ENCODE results near the gene CACNA1G.
A peak's percentile ranks its signal among the peaks of the same experiment; 100 is the strongest.

The CACNA1G gene

DNA sequence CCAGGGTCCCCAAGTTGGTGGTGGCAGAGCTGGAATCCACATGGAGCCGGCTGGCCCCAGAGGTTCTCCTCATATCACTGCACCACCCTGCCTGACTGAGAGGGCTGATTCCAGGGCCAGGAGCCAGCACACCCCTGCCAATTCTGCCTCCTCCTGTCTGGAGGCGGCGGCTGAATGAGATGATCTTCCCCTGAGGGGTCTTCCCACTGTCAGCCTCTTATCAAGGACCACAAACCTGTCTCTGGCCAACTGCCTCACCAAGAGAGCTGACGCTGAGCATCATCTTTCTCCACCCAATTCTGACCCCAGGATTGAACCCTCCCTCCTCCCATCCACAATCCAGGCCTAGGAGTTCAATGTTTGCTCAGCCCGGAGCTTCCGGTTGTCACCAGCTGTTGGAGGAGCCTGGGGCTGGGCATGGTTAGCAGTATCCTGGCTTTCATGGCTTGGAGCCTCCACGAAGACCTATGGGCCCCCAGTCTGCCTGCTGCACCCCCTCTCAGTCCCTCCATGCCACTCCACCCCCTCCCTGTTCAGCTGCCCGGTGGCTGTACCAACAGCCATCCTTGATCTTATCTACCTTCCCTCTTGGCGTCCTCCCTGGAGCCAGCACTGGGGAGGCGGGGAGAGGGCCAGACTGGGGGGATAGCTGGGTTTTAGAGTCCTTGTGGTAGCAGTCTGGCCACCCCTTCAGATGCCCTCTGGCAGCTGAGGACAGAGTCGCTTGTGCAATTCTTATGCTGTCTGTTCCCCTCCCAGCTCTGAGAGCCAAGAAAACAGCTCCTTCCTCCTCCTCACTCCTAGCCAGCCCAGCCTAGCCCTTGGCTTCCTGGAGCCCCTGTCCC lies 99.7 kb downstream of the CACNA1G start:
- DNase-seq: peak; percentile 56

DNA sequence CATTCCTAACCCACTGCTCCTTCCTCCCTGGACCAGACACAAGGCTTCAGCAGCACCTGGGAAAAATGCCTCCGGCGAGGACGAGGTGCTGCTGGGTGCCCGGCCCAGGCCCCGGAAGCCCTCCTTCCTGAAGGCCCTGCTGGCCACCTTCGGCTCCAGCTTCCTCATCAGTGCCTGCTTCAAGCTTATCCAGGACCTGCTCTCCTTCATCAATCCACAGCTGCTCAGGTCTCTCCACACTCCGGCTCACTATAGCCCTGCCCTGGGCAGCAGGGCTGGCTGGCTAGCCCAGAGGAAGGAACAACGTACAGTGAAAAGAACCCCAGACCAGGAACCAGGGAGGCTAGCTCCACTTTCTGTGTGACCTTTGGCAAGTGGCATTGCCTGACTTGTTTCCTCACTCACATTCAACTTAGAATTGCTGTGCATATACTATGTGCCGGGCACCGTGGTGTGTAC lies 100.4 kb downstream of the CACNA1G start:
- no peak for DNase-seq

DNA sequence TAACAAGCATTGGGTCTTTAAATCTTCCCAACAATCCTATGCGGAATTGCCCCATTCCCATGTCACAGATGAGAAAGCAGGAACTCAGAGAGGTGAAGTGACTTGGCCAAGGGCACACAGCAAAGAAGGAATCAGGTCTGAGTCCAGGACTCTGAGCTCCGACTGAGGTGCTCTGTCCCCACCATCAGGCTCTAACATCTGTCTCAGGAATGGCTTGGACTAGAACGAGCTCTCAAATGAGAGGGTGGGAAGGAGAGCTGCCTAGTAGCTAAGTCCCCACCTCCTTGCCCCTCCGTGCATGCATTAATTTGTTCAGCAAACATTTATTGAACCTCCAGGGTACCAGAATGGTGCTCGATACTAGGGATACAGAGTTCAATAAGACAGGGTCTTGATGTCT lies 100.8 kb downstream of the CACNA1G start:
- DNase-seq: no peak

DNA sequence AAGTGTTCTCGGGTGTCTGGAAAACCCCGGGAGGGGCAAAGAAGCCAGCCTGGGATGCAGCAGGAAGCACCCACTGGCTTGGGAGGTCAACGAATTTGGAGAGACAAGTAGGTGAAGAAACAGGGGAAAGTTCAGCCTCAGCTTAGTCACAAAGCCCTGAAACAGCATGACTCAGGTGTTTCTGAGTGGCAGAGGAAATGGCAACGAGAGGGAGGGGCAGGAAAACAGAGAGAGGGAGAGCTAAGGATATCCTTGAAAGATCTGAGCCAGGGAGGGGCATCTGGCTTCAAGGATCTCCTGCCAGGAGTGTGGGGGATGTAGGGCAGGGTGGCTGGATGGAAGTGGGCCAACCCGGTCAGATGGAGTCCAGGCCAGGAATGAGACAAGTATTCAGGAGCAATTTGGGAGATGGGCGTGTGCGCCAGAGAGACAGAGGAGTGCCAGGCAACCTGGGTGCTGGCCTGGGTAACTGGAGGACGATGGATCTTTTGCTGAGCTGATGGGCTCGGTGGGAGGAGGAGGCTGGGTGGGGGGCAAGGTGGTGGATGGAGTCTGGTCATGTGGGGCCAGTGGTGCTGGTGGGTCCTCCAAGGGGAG lies 101.4 kb downstream of the CACNA1G start:
- peak; percentile 91 for DNase-seq

DNA sequence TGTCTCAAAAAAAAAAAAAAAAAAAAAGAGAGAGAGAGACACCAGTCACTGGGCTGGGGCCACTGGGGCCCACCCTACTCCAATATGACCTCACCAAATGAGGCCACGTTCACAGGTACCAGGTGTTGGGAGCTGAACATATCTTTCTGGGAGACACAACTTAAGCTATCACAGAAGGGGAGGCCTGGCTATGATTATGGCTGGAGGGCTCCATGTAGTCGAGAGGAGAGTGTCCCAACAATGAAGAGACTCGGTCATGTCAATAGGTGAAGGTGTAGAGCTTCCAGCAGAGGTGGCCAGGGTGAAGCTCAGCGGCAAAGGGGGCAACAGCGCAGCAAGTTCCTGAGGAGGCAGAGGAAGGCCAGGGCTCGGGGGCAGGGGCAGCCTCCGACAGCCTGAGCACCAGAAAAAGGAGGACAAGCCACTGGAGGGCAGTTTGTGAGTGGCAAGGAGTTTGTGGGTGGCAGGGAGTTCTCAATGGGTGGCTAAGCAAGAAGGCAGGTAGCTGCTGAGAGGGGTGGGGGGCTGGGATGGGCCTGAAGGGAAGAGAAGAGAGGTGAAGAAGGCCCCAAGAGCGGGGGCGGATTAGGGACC lies 102.2 kb downstream of the CACNA1G start:
- DNase-seq: no peak

DNA sequence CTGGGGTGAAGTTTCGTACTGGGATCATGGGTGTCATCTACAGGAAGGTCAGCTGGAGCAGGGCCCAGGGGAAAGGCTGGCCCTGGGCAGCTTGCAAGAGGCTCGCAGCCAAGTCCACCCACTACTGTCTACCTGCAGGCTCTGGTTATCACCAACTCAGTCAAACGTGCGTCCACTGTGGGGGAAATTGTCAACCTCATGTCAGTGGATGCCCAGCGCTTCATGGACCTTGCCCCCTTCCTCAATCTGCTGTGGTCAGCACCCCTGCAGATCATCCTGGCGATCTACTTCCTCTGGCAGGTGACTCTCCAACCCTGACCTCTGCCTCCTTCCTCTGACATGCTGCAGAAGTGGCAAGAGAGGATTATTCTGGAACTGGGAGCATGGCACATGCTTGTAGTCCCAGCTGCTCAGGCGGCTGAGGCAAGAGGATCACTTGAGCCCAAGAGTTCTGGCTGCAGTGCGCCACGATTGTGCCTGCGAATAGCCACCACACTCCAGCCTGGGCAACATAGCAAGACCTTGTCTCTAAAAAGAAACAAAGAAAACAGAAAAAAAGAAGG lies 103.4 kb downstream of the CACNA1G start:
- no peak for DNase-seq

DNA sequence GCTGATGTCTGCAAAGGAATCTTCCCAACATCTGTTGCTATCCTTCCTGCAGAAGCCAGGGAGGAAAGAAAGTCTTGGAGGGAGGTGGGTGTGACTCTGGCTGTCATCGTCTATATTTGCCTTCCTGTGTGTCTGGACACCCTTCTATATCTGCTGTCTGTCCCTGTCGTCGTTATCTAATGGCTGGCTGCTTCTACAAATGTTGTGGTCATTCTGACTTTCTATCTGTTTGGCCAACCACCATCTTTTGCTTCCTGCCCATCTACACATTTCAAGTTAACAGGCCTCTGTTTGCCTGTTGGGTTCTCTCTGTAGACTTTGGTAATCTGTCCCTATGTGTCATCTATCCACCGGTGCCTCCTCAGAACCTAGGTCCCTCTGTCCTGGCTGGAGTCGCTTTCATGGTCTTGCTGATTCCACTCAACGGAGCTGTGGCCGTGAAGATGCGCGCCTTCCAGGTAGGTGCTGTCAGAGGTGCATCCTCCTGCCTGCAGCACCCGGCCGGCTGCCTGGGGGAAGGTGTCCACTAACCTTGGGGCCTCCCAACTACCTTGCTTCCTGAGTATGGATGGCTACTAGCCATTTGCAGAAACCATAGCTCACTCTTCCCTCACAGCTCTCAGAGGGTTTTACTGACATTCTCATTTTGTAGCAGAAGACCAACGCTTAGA lies 104.4 kb downstream of the CACNA1G start:
- DNase-seq: no peak

DNA sequence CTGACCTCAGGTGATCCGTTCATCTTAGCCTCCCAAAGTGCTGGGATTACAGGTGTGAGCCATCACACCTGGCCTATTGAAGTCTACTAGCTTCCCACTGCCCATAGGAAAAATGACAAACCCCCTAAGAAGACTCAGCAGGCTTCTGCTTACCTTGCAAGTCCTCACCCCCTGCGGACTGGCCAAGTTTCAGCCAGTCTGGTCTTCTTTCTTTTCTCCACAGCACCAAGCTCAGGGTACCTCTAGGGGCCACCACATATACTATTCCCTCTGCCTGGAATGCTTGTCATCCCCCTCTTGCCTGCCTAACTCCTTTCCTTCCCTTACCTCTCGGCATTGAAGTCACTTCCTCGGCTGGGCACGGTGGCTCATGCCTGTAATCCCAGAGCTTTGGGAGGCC lies 105.3 kb downstream of the CACNA1G start:
- no peak for DNase-seq

DNA sequence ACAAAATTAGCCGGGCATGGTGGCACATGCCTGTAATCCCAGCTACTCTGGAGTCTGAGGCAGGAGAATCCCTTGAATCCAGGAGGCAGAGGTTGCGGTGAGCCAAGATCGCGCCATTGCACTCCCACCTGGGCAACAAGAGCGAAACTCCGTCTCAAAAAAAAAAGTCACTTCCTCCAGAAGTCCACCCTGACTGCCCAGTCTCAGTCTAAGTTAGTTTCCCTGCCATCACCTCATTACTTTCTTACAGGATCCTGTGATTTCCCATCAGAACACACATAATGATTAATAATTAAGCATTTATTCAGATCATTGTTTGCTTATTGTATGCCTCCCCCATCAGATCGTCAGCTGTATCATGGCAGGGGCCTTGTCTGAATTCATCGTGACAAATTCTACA lies 105.8 kb downstream of the CACNA1G start:
- DNase-seq: no peak

DNA sequence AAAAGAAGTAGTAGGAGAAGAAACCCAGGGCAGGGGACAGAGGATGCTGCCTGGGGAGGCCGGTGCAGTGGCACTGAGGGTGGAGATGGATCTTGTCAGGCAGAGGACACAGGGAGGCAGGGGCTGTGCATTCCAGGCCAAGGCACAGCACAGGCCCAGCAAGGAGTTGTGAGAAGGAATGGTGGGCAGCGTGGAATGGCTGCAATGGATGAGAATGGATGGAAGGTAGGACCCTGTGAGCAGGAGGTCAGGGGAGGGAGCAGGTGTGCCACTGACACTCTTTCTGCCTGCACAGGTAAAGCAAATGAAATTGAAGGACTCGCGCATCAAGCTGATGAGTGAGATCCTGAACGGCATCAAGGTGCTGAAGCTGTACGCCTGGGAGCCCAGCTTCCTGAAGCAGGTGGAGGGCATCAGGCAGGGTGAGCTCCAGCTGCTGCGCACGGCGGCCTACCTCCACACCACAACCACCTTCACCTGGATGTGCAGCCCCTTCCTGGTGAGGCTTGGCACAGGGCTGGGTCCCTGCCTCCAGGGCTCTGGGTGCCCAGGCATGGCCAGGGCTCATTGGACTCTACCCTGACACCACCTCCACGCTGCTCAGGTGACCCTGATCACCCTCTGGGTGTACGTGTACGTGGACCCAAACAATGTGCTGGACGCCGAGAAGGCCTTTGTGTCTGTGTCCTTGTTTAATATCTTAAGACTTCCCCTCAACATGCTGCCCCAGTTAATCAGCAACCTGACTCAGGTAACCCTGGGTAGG lies 106.9 kb downstream of the CACNA1G start:
- no peak for DNase-seq

DNA sequence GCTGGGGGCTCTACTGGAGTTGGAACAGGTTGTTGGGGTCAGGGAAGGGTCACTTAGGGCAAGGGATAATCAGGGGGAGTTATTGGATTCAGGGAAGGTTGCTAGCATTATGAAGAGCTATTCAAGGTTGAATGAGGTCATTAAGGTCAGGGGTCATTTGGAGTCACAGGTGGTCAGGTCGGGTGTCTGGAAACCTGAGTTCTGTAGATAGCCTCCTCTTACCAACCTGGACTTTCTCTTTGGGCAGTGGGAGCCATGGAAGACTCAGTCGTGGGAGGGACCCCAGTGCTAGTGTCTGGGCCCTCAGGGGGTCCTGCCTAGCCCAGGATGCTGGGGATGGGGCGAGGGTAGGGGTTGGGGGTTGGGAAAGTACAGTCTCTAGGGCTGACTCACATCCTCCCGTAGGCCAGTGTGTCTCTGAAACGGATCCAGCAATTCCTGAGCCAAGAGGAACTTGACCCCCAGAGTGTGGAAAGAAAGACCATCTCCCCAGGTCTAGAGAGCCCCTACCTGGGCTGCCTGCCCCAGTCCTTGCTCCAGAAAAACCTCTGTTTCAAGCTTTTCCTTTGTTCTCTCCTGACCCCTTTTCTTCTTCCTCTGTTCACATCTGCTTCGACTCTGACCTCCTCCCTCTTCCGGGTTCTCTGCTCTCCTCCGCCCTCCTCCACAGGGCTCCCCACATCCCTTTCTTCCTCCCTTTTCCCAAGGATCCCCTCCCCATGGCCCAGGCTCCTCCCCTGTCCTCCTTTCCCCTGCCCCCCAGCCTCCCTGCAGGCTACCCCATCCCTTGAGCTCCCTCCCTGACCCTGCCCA lies 107.7 kb downstream of the CACNA1G start:
- peak; percentile 68 for DNase-seq

DNA sequence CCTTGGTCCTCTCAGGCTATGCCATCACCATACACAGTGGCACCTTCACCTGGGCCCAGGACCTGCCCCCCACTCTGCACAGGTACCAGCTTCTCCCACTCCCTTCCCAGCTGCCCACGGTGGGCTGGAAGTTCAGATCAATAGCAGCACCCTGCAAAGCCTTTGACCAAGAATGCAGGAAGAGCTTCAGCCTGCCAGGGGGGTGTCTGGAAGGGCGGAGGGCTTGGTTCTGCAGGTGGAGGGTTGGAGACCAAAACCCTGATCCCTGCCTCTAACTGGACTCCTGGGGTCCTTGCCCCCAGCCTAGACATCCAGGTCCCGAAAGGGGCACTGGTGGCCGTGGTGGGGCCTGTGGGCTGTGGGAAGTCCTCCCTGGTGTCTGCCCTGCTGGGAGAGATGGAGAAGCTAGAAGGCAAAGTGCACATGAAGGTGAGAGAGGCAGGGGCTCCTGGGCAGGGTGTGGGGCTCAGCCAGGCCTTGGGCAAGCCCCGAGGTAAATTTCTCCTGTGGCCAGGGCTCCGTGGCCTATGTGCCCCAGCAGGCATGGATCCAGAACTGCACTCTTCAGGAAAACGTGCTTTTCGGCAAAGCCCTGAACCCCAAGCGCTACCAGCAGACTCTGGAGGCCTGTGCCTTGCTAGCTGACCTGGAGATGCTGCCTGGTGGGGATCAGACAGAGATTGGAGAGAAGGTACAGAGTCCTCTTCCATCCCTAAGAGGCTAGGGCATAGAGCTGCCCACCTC lies 108.5 kb downstream of the CACNA1G start:
- no peak for DNase-seq

DNA sequence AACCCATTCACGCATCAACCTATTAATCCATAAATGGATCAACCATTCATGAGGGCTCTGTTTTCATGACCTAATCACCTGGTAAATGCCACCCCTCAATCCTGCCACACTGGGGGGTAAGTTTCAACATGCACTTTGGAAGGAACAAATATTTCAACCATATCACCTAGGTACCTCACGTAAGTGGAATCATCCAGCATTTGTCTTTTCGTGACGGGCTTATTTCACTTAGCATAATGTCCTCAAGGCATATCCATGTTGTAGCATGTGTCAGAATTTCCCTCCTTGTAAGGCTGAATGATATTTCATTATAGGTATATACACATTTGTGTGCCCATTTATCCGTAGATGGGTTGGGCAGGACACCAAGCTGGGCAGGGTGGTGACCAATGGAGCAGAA lies 111.6 kb downstream of the CACNA1G start:
- DNase-seq: no peak

DNA sequence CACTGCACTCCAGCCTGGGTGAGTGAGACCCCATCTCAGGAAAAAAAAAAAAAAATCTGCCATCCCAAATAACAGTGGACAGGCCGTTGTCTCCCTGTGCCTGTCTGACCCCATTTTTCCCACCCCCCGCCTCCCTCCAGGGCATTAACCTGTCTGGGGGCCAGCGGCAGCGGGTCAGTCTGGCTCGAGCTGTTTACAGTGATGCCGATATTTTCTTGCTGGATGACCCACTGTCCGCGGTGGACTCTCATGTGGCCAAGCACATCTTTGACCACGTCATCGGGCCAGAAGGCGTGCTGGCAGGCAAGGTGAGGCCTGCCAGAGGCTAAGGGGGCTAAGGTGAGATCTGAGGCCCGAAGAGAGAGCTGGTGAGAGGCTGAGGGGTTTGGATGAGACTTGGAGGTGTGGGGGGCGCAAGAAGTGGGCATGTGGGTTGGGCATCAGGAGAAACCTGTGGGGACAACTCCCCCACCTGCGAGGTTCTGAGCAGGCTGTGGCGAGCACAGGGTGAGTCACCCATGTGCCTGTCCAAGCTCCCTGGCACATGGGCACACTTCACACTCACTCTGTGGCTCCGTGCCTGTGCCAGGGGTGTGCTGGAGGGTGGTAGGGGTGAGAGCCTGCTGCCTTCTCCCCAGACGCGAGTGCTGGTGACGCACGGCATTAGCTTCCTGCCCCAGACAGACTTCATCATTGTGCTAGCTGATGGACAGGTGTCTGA lies 112.5 kb downstream of the CACNA1G start:
- DNase-seq: no peak

DNA sequence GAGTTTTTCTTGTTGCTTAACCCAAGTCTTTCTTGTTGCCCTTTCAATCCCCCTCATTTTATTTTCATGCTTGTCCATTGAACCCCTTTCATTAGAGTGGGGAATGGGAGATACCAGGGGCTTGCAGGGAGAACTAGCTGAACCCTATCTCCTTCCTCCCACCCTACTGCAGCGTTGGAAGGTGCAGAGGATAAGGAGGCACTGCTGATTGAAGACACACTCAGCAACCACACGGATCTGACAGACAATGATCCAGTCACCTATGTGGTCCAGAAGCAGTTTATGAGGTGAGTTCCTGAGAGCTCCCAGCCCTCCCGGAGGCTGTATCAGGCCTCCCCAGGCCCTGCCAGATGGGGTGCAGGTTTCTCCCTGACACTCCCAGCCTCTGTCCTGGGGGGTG lies 114.7 kb downstream of the CACNA1G start:
- no peak for DNase-seq

DNA sequence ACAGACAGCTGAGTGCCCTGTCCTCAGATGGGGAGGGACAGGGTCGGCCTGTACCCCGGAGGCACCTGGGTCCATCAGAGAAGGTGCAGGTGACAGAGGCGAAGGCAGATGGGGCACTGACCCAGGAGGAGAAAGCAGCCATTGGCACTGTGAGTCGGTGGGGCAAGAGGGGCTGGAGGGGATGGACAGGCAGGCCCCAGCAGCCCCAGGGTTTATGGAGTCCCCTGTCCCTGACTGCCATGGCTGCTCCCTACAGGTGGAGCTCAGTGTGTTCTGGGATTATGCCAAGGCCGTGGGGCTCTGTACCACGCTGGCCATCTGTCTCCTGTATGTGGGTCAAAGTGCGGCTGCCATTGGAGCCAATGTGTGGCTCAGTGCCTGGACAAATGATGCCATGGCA lies 115.1 kb downstream of the CACNA1G start:
- DNase-seq: no peak

DNA sequence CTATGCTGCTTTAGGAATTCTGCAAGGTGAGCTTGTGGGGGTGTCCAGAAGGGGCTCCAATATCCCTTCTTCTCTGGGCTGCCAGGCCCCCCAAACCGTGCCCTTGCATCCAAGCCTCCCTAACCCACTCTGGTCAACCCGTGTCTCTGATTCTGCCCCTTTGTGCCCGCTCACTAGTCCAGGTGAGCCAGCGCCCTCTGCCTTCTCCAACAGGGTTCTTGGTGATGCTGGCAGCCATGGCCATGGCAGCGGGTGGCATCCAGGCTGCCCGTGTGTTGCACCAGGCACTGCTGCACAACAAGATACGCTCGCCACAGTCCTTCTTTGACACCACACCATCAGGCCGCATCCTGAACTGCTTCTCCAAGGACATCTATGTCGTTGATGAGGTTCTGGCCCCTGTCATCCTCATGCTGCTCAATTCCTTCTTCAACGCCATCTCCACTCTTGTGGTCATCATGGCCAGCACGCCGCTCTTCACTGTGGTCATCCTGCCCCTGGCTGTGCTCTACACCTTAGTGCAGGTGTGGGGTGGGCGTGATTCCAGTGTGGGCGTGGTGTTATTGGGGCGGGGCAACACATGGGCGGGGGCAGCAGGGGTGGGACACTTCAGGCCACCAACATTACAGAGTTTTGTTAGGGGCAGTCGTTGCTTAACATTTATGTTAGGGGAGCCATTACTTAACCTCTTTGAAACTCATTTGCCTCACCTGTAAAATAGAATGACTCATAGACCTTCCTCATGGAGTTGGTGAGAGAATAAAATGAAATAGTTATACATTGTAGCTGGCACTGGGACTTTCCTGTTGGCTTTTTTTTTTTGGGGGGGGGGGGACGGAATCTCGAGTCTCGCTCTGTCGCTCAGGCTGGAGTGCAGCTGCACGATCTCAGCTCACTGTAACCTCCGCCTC lies 115.8 kb downstream of the CACNA1G start:
- no peak for DNase-seq

All from EL (cell line).